ENCODE measurements around the gene CCNL1. TPM values are rescaled to one million over a fixed set of nuclear protein-coding genes. Genes with fewer than 3 reads are reported as not detected.
A peak's percentile ranks its signal among the peaks of the same experiment; 100 is the strongest.

Gene CCNL1
- total and polyA plus RNA-seq, 5 experiments from 2014 or later: 52.9 to 388 (median 57.0) TPM

DNA sequence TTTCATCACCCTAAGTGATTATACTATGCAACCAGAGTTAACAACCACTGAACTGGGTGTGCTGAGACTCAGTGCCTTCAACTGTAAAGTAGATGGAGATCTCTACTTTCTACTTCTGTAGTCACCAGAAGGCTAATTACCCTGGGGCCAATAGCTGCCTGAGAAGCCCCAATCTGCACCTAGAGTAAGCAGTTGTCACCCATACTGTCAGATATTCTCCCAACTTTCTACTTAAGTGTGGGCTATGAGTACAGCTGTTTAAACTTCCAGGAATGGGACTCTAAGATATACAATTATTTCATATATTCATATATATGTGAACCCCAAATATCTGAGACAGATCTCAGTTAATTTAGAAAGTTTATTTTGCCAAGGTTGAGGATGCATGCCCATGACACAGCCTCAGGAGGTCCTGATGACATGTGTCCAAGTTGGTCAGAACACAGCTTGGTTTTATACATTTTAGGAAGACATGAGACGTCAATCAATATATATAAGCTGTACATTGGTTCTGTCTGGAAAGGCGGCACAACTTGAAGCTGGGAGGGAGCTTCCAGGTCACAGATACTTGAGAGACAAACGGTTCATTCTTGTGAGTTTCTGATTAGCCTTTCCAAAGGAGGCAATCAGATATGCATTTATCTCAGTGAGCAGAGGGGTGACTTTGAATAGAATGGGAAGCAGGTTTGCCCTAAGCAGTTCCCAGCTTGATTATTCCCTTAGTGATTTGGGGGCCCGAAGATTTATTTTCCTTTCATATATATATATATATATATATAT, 41.9 kb downstream of the CCNL1 start:
- ATAC-seq (no peak), DNase-seq (no peak)
- H3K4me1 Mint-ChIP-seq: peaks cover 0 to 13% (median 9%) of the 10 kb centered on the region in 4 donors
- no peak overlapping the region for H3K4me3 Mint-ChIP-seq
- H3K9me3 Mint-ChIP-seq: no peaks in the 10 kb centered on the region
- POLR2A ChIA-PET: interaction anchor here (0.6 kb wide), 1 partner anchor 51 kb away, joined by 3 read pairs; no protein-coding TSS in a partner anchor
- H3K27ac Mint-ChIP-seq: no peak overlapping the region
- H3K36me3 Mint-ChIP-seq: peaks cover 0 to 3% (median 0%) of the 10 kb centered on the region in 3 donors
- peaks cover 0 to 2% (median 0%) of the 10 kb centered on the region in 5 donors for H3K27me3 Mint-ChIP-seq

DNA sequence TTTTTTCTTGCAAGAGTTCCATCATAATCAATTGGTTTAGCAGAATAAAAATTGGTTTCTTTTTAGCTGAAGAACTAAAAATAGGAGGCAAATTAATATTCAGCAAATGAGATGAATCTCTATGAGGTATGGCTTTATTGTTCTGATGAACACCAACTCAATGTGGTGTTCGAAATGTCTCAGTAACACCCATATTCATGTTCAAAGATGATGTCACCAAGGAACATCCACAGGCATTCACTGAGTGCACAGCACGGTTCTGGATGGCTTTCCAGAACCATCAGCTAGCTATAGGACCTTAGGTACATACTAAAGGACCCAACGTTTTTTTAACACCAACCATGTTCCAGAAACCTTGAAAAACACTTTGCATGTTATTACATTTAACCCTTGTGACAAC, 42.7 kb downstream of the CCNL1 start:
- DNase-seq (no peak), ATAC-seq (no peak)
- H3K36me3 Mint-ChIP-seq: peaks cover 0 to 3% (median 0%) of the 10 kb centered on the region in 3 donors
- H3K27ac Mint-ChIP-seq: no peak overlapping the region
- no peak overlapping the region for H3K4me3 Mint-ChIP-seq
- no peaks in the 10 kb centered on the region for H3K9me3 Mint-ChIP-seq
- peaks cover 0 to 13% (median 9%) of the 10 kb centered on the region in 4 donors for H3K4me1 Mint-ChIP-seq
- peaks cover 0 to 2% (median 0%) of the 10 kb centered on the region in 5 donors for H3K27me3 Mint-ChIP-seq
- POLR2A ChIA-PET: no interaction called here

- POLR2A ChIA-PET: no interaction called here
- H3K36me3 Mint-ChIP-seq: peaks cover 0 to 3% (median 0%) of the 10 kb centered on the region in 3 donors
Measured at GRCh38 chr3:157116017-157116416, 43.9 kb downstream of the CCNL1 start.

GRCh38 chr3:157115069-157116006, 44.6 kb downstream of the CCNL1 start:
- H3K4me1 Mint-ChIP-seq: peaks cover 0 to 13% (median 8%) of the 10 kb centered on the region in 4 donors
- H3K4me3 Mint-ChIP-seq: no peak overlapping the region
- POLR2A ChIA-PET: no interaction called here
- no peaks in the 10 kb centered on the region for H3K9me3 Mint-ChIP-seq
- H3K27me3 Mint-ChIP-seq: peaks cover 0 to 2% (median 0%) of the 10 kb centered on the region in 5 donors
- peaks cover 0 to 3% (median 0%) of the 10 kb centered on the region in 3 donors for H3K36me3 Mint-ChIP-seq
- DNase-seq (no peak), ATAC-seq (no peak)
- H3K27ac Mint-ChIP-seq: no peak overlapping the region

More at GRCh38 chr3:157116017-157116416, 43.9 kb downstream of the CCNL1 start:
- H3K4me3 Mint-ChIP-seq: peak overlapping the region in 1 of 10 donors; percentile 6
- ATAC-seq (no peak), DNase-seq (no peak)
- no peak overlapping the region for H3K27ac Mint-ChIP-seq
- peaks cover 0 to 2% (median 0%) of the 10 kb centered on the region in 5 donors for H3K27me3 Mint-ChIP-seq
- no peaks in the 10 kb centered on the region for H3K9me3 Mint-ChIP-seq
- peaks cover 0 to 13% (median 8%) of the 10 kb centered on the region in 4 donors for H3K4me1 Mint-ChIP-seq

GRCh38 chr3:157113832-157114505, 46.0 kb downstream of the CCNL1 start:
- Mint-ChIP-seq H3K4me3 (no peak overlapping the region), H3K4me1 (peaks cover 0 to 13% (median 2%) of the 10 kb centered on the region in 4 donors), H3K36me3 (no peaks in the 10 kb centered on the region), H3K27ac (peak overlapping the region in 1 of 10 donors; percentile 41), H3K27me3 (peaks cover 0 to 2% (median 0%) of the 10 kb centered on the region in 5 donors), H3K9me3 (no peaks in the 10 kb centered on the region)
- DNase-seq: peak in 2 of 10 donors; percentile 10 to 14
- ATAC-seq: peak; percentile 70 to 75
- POLR2A ChIA-PET: interaction anchor here (1.4 kb wide), 1 partner anchor 24 kb away, joined by 3 read pairs; no protein-coding TSS in a partner anchor

GRCh38 chr3:157112536-157112935, 47.4 kb downstream of the CCNL1 start:
- no peak overlapping the region for H3K4me3 Mint-ChIP-seq
- DNase-seq (no peak), ATAC-seq (no peak)
- H3K4me1 Mint-ChIP-seq: peaks cover 0 to 13% (median 2%) of the 10 kb centered on the region in 4 donors
- H3K9me3 Mint-ChIP-seq: no peaks in the 10 kb centered on the region
- POLR2A ChIA-PET: no interaction called here
- H3K27ac Mint-ChIP-seq: peak overlapping the region in 1 of 10 donors; percentile 31
- H3K36me3 Mint-ChIP-seq: no peaks in the 10 kb centered on the region
- H3K27me3 Mint-ChIP-seq: peaks cover 0 to 2% (median 0%) of the 10 kb centered on the region in 5 donors

GRCh38 chr3:157111518-157111917, 48.4 kb downstream of the CCNL1 start:
- H3K4me1 Mint-ChIP-seq: peaks cover 0 to 13% (median 2%) of the 10 kb centered on the region in 4 donors
- H3K4me3 Mint-ChIP-seq: no peak overlapping the region
- peak overlapping the region in 2 of 10 donors; percentile 22 to 37 for H3K27ac Mint-ChIP-seq
- no peaks in the 10 kb centered on the region for H3K36me3 Mint-ChIP-seq
- DNase-seq: no peak
- peaks cover 0 to 2% (median 0%) of the 10 kb centered on the region in 5 donors for H3K27me3 Mint-ChIP-seq
- ATAC-seq: no peak
- POLR2A ChIA-PET: no interaction called here
- no peaks in the 10 kb centered on the region for H3K9me3 Mint-ChIP-seq

GRCh38 chr3:157110761-157111278, 49.1 kb downstream of the CCNL1 start:
- no peak for DNase-seq
- Mint-ChIP-seq H3K27ac (no peak overlapping the region), H3K36me3 (no peaks in the 10 kb centered on the region), H3K4me3 (no peak overlapping the region), H3K9me3 (no peaks in the 10 kb centered on the region), H3K27me3 (no peaks in the 10 kb centered on the region), H3K4me1 (peaks cover 0 to 7% (median 2%) of the 10 kb centered on the region in 4 donors)
- no peak for ATAC-seq
- POLR2A ChIA-PET: no interaction called here

- no peaks in the 10 kb centered on the region for H3K9me3 Mint-ChIP-seq
- H3K27ac Mint-ChIP-seq: peak overlapping the region in 2 of 10 donors; percentile 20 to 43
- POLR2A ChIA-PET: no interaction called here
Measured at GRCh38 chr3:157109267-157110141, 50.4 kb downstream of the CCNL1 start.

GRCh38 chr3:157107644-157108133, 52.3 kb downstream of the CCNL1 start:
- peaks cover 0 to 16% (median 13%) of the 10 kb centered on the region in 4 donors for H3K4me1 Mint-ChIP-seq
- POLR2A ChIA-PET: interaction anchor here (1.6 kb wide), 1 partner anchor 15 kb away, joined by 3 read pairs; no protein-coding TSS in a partner anchor
- no peaks in the 10 kb centered on the region for H3K9me3 Mint-ChIP-seq
- H3K36me3 Mint-ChIP-seq: no peaks in the 10 kb centered on the region
- H3K27ac Mint-ChIP-seq: no peak overlapping the region
- DNase-seq: no peak
- H3K27me3 Mint-ChIP-seq: no peaks in the 10 kb centered on the region
- no peak overlapping the region for H3K4me3 Mint-ChIP-seq
- ATAC-seq: no peak

More at GRCh38 chr3:157109267-157110141, 50.4 kb downstream of the CCNL1 start:
- no peak for DNase-seq
- peaks cover 0 to 20% (median 9%) of the 10 kb centered on the region in 4 donors for H3K4me1 Mint-ChIP-seq
- H3K27me3 Mint-ChIP-seq: no peaks in the 10 kb centered on the region
- no peak for ATAC-seq
- H3K4me3 Mint-ChIP-seq: no peak overlapping the region
- no peaks in the 10 kb centered on the region for H3K36me3 Mint-ChIP-seq

- no peaks in the 10 kb centered on the region for H3K27me3 Mint-ChIP-seq
- H3K36me3 Mint-ChIP-seq: no peaks in the 10 kb centered on the region
- no peaks in the 10 kb centered on the region for H3K9me3 Mint-ChIP-seq
- H3K4me1 Mint-ChIP-seq: peaks cover 0 to 16% (median 13%) of the 10 kb centered on the region in 4 donors
- no peak for DNase-seq
- ATAC-seq: no peak
- H3K4me3 Mint-ChIP-seq: no peak overlapping the region
- H3K27ac Mint-ChIP-seq: peak overlapping the region in 1 of 10 donors; percentile 8
- POLR2A ChIA-PET: interaction anchor here (0.5 to 1.6 kb wide), 2 partner anchors 15 to 424 kb away, joined by 3 to 4 read pairs; no protein-coding TSS in a partner anchor
Measured at GRCh38 chr3:157107037-157107436, 52.9 kb downstream of the CCNL1 start.
